Measurements from ENCODE around the gene ERBB4.
A peak's percentile ranks its signal among the peaks of the same experiment; 100 is the strongest.

The ERBB4 gene

DNA sequence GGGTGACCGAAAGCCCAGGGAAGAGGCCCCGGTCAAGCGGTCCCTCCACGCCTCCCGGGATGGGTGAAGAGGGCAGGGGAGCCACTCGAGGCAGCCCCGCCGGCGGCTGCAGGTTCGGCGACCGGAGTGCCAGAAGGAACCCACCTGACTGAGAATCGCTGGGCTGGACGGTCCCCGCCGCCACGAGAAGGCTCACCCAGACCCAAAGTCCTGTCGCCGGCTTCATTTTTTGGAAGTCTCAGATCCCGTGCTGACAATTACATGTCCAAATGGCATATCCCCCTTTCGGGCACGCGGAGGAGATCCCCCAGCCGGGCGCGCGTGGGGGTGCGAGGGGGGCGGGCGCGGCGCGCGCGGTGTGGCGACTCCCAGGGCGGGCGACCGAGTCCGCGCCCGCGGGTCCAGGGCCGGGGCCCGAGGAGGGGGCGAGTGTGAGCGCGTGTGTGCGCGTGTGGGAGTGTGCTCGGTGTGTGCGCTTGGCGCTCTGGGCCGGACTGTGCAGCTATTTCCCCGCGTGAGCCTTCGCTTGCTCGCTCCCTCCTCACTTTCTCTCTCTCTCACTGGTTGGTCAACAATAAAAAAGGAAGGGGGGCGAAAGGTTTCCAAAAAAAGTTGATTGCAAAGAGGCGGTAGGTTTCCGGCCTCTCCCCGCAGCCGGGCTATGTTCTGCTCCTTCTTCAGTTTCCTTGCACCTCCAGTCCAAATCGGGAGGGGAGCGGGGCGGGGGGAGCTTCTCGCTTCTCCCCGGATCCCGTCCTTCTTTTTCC, at the start of gene ERBB4:
TSS of gene ERBB4 (minus strand) at position 498 of the 767 bp plus-strand sequence. CDS start at position 226, 272 bp downstream.
- no peak for FAIRE-seq

GRCh38 chr2:212580117-212580516, 41.5 kb upstream of the ERBB4 start:
- FAIRE-seq = no peak
- no peak for DNase-seq (ENCODE audit: insufficient read length, low spot score)

More for the DNA sequence above, at the start of gene ERBB4:
- DNase-seq (ENCODE audit: insufficient read length, low spot score) = peak; percentile 5

DNA sequence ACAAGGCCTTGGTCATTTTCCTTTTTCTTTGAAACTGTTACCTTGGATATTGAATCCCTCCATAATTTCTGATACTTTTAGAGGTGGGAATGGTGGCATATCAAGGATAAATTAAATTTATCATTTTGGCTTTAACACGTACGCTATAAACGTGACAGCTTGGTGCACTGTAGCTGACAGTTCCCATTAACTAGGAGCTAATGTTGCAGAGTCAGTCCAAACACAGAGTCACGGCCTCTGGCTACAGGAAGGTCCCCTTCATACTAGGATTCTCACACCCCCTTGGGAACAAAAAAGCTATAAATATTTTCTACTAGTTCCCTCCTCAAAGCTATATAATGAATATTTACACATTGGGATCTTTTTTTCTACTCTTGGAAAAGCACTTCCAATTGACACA, 17.7 kb upstream of the ERBB4 start:
- FAIRE-seq (no peak), DNase-seq (ENCODE audit: insufficient read length, low spot score) (no peak)

DNA sequence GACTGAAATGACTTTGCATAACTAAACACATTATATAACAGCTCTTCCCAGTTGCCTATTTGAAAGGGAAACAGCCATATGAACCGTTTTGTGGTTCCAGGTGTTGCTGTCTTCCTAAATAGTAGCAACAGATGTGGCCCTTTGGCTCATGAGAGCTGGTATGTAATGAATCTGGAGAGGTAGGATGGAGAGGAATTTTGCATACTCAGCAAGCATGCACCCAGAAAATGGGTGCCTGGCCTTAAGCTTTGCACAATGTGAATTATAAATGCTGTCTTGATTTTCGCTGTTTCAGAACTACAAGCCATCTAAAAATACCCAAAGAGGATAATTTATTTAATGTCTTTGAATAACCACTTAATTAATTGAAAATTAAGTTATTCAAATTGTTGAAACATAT, 15.6 kb upstream of the ERBB4 start:
- FAIRE-seq = no peak
- DNase-seq (ENCODE audit: insufficient read length, low spot score) = no peak

GRCh38 chr2:212549941-212550340, 11.3 kb upstream of the ERBB4 start:
- DNase-seq (ENCODE audit: insufficient read length, low spot score) = no peak
- no peak for FAIRE-seq

DNA sequence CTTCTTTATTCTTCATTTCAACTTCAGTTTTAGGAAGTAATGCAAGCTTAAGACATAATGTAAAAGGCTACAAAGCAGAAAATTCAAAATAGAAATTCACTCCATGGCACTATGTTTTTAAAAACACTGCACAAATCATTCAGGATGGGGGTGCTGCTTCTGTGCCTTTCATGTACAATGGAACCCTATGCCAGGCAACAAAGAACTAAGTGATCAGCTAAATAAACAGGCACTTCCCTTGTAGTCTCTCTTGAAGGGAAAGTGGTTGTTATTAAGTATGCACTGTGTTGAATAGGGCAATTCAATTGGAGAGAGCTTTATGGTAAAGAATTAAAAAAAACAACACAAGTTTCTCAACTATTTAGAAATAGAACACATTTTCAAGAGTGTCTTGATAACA, 10.9 kb upstream of the ERBB4 start:
- FAIRE-seq = no peak

DNA sequence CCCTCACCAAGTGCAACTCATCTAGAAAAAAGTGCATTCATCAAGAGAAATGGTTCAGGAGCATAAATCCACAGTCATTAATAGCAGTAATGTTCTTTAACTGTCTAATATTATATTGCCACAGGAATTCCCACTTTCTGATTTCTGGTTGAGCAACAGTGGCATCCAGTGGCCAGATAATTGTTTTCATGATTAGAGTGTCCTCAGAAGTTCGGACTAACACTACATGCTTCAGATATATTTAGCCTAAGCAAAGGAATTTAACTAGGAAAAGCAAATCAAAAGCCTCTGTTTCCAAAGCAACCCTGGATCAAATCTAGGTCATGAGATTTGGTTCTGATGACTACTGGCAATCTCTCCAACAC, 9.8 kb upstream of the ERBB4 start:
- DNase-seq (ENCODE audit: insufficient read length, low spot score) = no peak

More for the DNA sequence above, 10.9 kb upstream of the ERBB4 start:
- no peak for DNase-seq (ENCODE audit: insufficient read length, low spot score)

GRCh38 chr2:212547716-212548454, 9.3 kb upstream of the ERBB4 start:
- no peak for FAIRE-seq
- DNase-seq (ENCODE audit: insufficient read length, low spot score) = no peak

More for the DNA sequence above, 9.8 kb upstream of the ERBB4 start:
- FAIRE-seq = no peak

DNA sequence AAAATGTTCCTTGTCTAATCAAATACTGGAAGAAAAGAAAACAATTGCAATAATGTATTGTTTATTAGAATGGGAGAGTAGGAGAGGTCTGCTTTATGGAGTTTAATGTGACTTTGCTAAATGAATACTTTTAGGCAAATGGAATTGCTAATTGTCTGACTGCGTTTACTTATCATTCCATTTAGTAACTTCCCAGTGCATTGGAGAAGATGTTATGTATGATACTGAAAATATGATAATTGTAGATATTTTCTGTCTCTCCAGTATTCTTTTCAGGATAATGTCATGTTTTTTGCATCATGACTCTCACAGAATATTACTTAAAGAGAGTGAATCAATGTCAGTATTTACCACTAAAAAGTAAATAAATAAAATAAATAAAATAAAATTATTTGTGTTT, 8.1 kb upstream of the ERBB4 start:
- no peak for FAIRE-seq
- no peak for DNase-seq (ENCODE audit: insufficient read length, low spot score)

- DNase-seq (ENCODE audit: insufficient read length, low spot score) (no peak), FAIRE-seq (no peak)
These were observed 1.7 kb upstream of the ERBB4 start for GRCh38 chr2:212540341-212540740.

- DNase-seq (ENCODE audit: insufficient read length, low spot score) (peak; percentile 9), FAIRE-seq (no peak)
These were observed 674 bp upstream of the ERBB4 start for GRCh38 chr2:212539072-212539880.

GRCh38 chr2:212537726-212538304, 787 bp downstream of the ERBB4 start:
- DNase-seq (ENCODE audit: insufficient read length, low spot score) (peak; percentile 19), FAIRE-seq (no peak)

DNA sequence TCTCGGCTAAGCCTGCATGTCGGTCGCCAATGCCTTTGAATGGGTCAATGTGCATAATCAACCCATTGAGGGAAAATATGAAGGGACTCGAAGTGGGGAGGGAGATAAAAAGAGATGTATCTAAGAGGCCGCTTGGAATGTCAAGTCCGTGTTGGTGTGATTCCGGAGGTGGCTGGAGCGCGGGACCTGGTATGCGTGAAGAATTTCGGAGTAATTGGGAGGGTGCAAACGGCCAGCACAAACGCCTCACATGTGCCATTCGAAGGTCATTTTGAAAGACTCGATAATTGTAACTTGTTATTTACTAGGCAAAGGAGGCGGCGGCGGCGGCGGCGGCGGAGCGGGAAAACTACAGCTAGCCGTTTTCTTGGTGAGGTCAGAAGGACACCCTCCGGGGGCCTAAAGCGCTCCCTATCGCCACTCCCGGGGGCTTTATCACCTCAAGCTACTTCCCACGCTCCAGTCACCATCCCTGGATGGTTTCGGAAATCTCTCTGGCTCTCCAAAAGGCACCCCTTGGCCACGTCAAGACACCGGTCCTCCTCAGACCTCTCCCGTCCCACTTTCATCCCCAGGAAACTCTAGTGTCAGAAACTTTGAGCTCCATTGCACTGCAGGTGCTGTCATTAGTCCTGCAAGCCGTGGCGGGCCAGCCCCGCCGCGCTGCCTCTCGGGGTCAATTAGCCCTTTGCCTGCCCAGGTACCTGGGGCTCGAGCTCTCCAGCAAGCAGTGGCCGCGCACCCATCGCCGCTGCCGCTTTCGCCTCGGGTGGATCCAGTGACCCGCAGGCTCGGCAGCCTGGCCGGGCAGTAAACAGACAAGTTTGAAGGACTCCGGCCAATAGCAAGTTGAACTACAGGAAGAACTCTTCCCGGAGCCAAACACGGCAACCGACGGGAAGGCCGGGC, 1.5 kb downstream of the ERBB4 start:
- peak; percentile 10 for DNase-seq (ENCODE audit: insufficient read length, low spot score)
- FAIRE-seq = no peak

- DNase-seq (ENCODE audit: insufficient read length, low spot score) = no peak
These were observed 2.4 kb downstream of the ERBB4 start for GRCh38 chr2:212535996-212536816.

GRCh38 chr2:212534336-212534735, 4.3 kb downstream of the ERBB4 start:
- FAIRE-seq (no peak), DNase-seq (ENCODE audit: insufficient read length, low spot score) (no peak)

More at GRCh38 chr2:212535996-212536816, 2.4 kb downstream of the ERBB4 start:
- FAIRE-seq = no peak

DNA sequence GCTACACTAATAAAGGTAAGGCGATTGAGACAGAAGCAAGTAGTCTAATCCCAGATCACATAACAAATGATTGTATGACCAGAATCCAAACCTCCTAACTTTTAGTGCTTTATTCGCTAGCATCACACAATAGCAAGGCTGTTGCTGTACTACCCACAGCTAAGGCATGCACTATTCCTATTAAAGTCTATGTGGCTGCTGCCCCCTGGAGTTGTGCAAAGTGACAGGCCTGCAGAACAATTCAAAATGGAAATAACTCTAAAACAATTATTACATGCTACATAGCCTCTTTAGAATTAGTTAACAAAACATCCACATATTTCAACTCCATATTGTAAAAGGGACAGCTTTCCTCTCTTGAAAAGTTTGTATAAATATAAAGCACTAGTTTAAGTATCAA, 6.0 kb downstream of the ERBB4 start:
- no peak for FAIRE-seq

GRCh38 chr2:212532087-212532486, 6.5 kb downstream of the ERBB4 start:
- FAIRE-seq = no peak
- no peak for DNase-seq (ENCODE audit: insufficient read length, low spot score)

More for the DNA sequence above, 6.0 kb downstream of the ERBB4 start:
- DNase-seq (ENCODE audit: insufficient read length, low spot score) = no peak

- DNase-seq (ENCODE audit: insufficient read length, low spot score) (no peak), FAIRE-seq (no peak)
These were observed 7.1 kb downstream of the ERBB4 start for GRCh38 chr2:212531499-212531898.

DNA sequence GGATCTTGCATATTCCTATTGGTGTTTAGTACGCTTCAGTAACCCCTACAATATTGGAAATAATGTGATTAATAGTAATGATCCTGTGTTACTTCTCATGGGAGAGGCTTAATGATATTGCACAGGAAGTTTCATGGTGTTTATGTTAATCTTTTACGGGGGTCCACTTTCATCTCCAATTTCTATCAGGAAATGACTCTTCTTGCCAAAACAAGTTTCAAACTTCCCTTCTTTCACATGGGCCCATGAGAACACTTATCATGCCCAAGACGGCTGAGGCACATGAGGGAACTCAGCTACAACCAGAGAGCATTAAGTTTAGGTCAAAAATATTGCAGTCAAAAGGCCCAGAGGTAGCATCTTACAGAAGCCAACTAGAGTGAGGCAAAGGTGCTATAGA, 7.6 kb downstream of the ERBB4 start:
- FAIRE-seq (no peak), DNase-seq (ENCODE audit: insufficient read length, low spot score) (no peak)
